ENCODE data around the gene CLDN9. TPM values are rescaled to one million over a fixed set of nuclear protein-coding genes. Genes with fewer than 3 reads are reported as not detected.

The CLDN9 gene
- total RNA-seq, 4 donors from 2014 or later, result not detected

GRCh38 chr16:3032624-3033023 is 19.9 kb downstream of the CLDN9 start:
- no peak for DNase-seq
- intact Hi-C loops (cut with DNase I), result no loop called here

GRCh38 chr16:3035289-3035971 is 22.7 kb downstream of the CLDN9 start:
- intact Hi-C loops (cut with DNase I), result no loop called here
- Histone ChIP-seq H3K27me3 (peaks cover 0 to 100% (median 14%) of the 10 kb centered on the region in 4 donors), H3K4me3 (peak overlapping the region; percentile 57 to 75 (median 70)), H3K36me3 (peaks cover 0 to 19% (median 0%) of the 10 kb centered on the region in 3 donors), H3K9me3 (no peaks in the 10 kb centered on the region), H3K4me1 (peaks cover 4 to 77% (median 6%) of the 10 kb centered on the region in 3 donors), H3K27ac (peak overlapping the region; percentile 25 to 95 (median 92))
- WGBS, 2 donors, result 17 to 20% methylated on average over 1 to 2 of the region's 19 CpGs
- DNase-seq, result no peak
- no peak for TF ChIP-seq CTCF (IDR thresholded peaks at IDR 0.05)
- no peak for TF ChIP-seq POLR2A (IDR thresholded peaks at IDR 0.05)

More at GRCh38 chr16:3032624-3033023, 19.9 kb downstream of the CLDN9 start:
- TF ChIP-seq POLR2A (IDR thresholded peaks at IDR 0.05) (no peak), CTCF (IDR thresholded peaks at IDR 0.05) (no peak)
- Histone ChIP-seq H3K36me3 (peaks cover 0 to 27% (median 0%) of the 10 kb centered on the region in 3 donors), H3K27ac (no peak overlapping the region), H3K27me3 (peaks cover 0 to 94% (median 14%) of the 10 kb centered on the region in 4 donors), H3K4me3 (no peak overlapping the region), H3K4me1 (peaks cover 19 to 91% (median 22%) of the 10 kb centered on the region in 3 donors), H3K9me3 (no peaks in the 10 kb centered on the region)
- WGBS, 2 donors, result 32 to 39% methylated on average over 7 of the region's 7 CpGs

GRCh38 chr16:3035972-3036725 is 23.4 kb downstream of the CLDN9 start:
- H3K9me3 ChIP-seq, result no peaks in the 10 kb centered on the region
- intact Hi-C loops (cut with DNase I), result no loop called here
- H3K27ac ChIP-seq, result peak overlapping the region; percentile 61 to 95 (median 92)
- no peak for DNase-seq
- TF ChIP-seq CTCF (IDR thresholded peaks at IDR 0.05) (no peak), POLR2A (IDR thresholded peaks at IDR 0.05) (no peak)
- WGBS, 2 donors, result 13% methylated on average over 4 of the region's 40 CpGs; no CpG with 5 or more reads in 1 of the 2 donors
- peaks cover 4 to 70% (median 6%) of the 10 kb centered on the region in 3 donors for H3K4me1 ChIP-seq
- peaks cover 0 to 12% (median 0%) of the 10 kb centered on the region in 3 donors for H3K36me3 ChIP-seq
- H3K27me3 ChIP-seq, result peaks cover 0 to 100% (median 14%) of the 10 kb centered on the region in 4 donors
- H3K4me3 ChIP-seq, result peak overlapping the region; percentile 57 to 75 (median 70)

- Histone ChIP-seq H3K4me1 (peaks cover 0 to 63% (median 6%) of the 10 kb centered on the region in 3 donors), H3K36me3 (peaks cover 0 to 12% (median 0%) of the 10 kb centered on the region in 3 donors), H3K27me3 (peaks cover 0 to 100% (median 14%) of the 10 kb centered on the region in 4 donors), H3K27ac (peak within 1 kb of the TSS; percentile 61 to 95 (median 92)), H3K4me3 (peak within 1 kb of the TSS; percentile 57 to 75 (median 70)), H3K9me3 (no peaks in the 10 kb centered on the region)
- intact Hi-C loops (cut with DNase I), result no loop called here
- DNase-seq, result no peak
- TF ChIP-seq CTCF (IDR thresholded peaks at IDR 0.05) (no peak), POLR2A (IDR thresholded peaks at IDR 0.05) (peak in 1 of 4 donors; percentile 27)
- 24 to 28% methylated on average over 5 of the region's 44 CpGs for WGBS, 2 donors
Measured at GRCh38 chr16:3036726-3037315, 24.1 kb downstream of the CLDN9 start, which contains the start of gene BICDL2. Gene BICDL2, minus strand, starts transcription at chr16:3036944. Its CDS starts 1,448 bp downstream, at chr16:3035496.

Measured in esophagus squamous epithelium (tissue), 5 donors.